ENCODE results near the gene MRPS18C. TPM values are rescaled to one million over a fixed set of nuclear protein-coding genes. Genes with fewer than 3 reads are reported as not detected.

The MRPS18C gene
- total RNA-seq, 1 experiment from 2014 or later = 85.4 TPM

GRCh38 chr4:83456184-83456501 lies 285 bp downstream of the MRPS18C start:
- Histone ChIP-seq H3K23ac (ENCODE audit: insufficient read length, low read depth, low read length) (no peak overlapping the region), H3K4me2 (ENCODE audit: insufficient read depth, insufficient read length, low read length) (peak overlapping the region; percentile 64), H3K14ac (ENCODE audit: insufficient read depth, low read length) (no peak overlapping the region; the same call in 1 of the 2 replicates), H3K79me1 (ENCODE audit: insufficient read depth, low read depth, low read length, poor library complexity, severe bottlenecking) (no peaks in the 10 kb centered on the region), H3T11ph (ENCODE audit: low read length) (no peak overlapping the region), H3K27me3 (ENCODE audit: insufficient read depth, low read length) (no peaks in the 10 kb centered on the region), H4K5ac (ENCODE audit: insufficient read length, low read depth, low read length) (no peak overlapping the region), H2BK15ac (ENCODE audit: low read depth, low read length) (no peak overlapping the region), H2AFZ (ENCODE audit: low read length) (no peak overlapping the region), H3K9ac (ENCODE audit: extremely low read depth, insufficient read length, low read length) (peak overlapping the region; percentile 74), H2BK12ac (ENCODE audit: insufficient read length, low read depth, low read length) (no peak overlapping the region), H3K18ac (ENCODE audit: insufficient read length, low read depth, low read length) (no peak overlapping the region), H3K4ac (ENCODE audit: low read depth, low read length) (no peak overlapping the region), H3K4me1 (ENCODE audit: insufficient read depth, low read length) (no peaks in the 10 kb centered on the region), H2AK5ac (ENCODE audit: insufficient read length, low read length) (no peak overlapping the region), H3K27ac (ENCODE audit: insufficient read length, low read depth, low read length) (peak overlapping the region; percentile 6), H4K8ac (replicated peaks; ENCODE audit: insufficient read length, low read depth, low read length) (no peak overlapping the region), H2BK120ac (ENCODE audit: low read depth, low read length, poor library complexity, severe bottlenecking) (no peak overlapping the region), H2BK20ac (ENCODE audit: low read depth, low read length, poor library complexity, severe bottlenecking) (no peak overlapping the region), H4K20me1 (ENCODE audit: control insufficient read depth, insufficient read depth, insufficient read length) (no peaks in the 10 kb centered on the region), H4K91ac (ENCODE audit: insufficient read length, low read depth, low read length) (no peak overlapping the region), H3K9me3 (ENCODE audit: control insufficient read depth, low read depth, low read length) (no peaks in the 10 kb centered on the region), H3K23me2 (ENCODE audit: insufficient read length, low read depth, low read length, poor library complexity, severe bottlenecking) (peaks cover 4% of the 10 kb centered on the region), H2BK5ac (ENCODE audit: insufficient read length, low read length) (no peak overlapping the region), H3K79me2 (ENCODE audit: insufficient read depth, low read length) (peaks cover 1% of the 10 kb centered on the region; the same call in 1 of the 2 replicates), H3K56ac (ENCODE audit: insufficient read length, low read depth, low read length) (no peak overlapping the region)
- DNase-seq = no peak
- no CpG with 5 or more reads among the region's 7 CpGs for WGBS (ENCODE audit: extremely low coverage, insufficient read length, low lambda C conversion rate)
- Mint-ChIP-seq H3K36me3 (ENCODE audit: insufficient read depth in 1 of 3, low read depth in 3 of 3) (peaks cover 7 to 56% (median 48%) of the 10 kb centered on the region in 3 experiments; a peak in 6 of 7 replicates), H3K4me1 (peaks cover 9 to 10% of the 10 kb centered on the region in 2 experiments), H3K4me3 (peak overlapping the region; percentile 98 to 100), H3K27me3 (ENCODE audit: low read depth) (no peaks in the 10 kb centered on the region), H3K27ac (peak overlapping the region; percentile 99 to 100 (median 100); a peak in 6 of 7 replicates), H3K9me3 (no peaks in the 10 kb centered on the region)
- TF ChIP-seq CTCF (conservative IDR thresholded peaks at IDR 0.05) = no peak

Data from H9 (cell line).